ENCODE measurements around the gene RAD51B. TPM values are rescaled to one million over a fixed set of nuclear protein-coding genes. Genes with fewer than 3 reads are reported as not detected.

RAD51B gene
- polyA plus RNA-seq, 1 experiment: 6.6 TPM

DNA sequence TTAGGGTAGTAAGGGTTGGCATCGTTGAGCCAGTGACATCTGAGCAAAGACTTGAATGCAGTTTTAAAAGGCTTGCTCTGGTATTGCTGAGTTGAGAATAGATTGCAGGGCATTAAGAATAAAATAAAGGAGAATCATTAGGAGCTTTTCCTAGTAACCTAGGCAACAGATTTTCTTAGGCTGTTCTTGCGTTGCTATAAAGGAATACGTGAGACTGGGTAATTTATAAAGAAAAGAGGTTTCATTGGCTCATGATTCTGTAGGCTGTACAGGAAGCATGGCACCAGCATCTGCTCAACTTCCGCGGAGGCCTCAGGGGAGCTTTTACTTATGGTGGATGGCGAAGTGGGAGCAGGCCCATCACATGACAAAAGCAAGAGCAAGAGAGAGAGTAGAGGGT is 97.4 kb downstream of the RAD51B start:
- no peak for DNase-seq (ENCODE audit: low read depth, low spot score)
- CTCF ChIA-PET: no interaction called here
- Histone ChIP-seq H3K4me3 (ENCODE audit: low read depth, low read length) (no peak overlapping the region), H3K9me3 (ENCODE audit: control insufficient read depth, insufficient read depth, low read length) (no peaks in the 10 kb centered on the region), H3K27me3 (ENCODE audit: control insufficient read depth, insufficient read depth, low read length) (no peaks in the 10 kb centered on the region), H3K27ac (ENCODE audit: low read depth, low read length) (no peak overlapping the region)
- TF ChIP-seq, protein P1, sequence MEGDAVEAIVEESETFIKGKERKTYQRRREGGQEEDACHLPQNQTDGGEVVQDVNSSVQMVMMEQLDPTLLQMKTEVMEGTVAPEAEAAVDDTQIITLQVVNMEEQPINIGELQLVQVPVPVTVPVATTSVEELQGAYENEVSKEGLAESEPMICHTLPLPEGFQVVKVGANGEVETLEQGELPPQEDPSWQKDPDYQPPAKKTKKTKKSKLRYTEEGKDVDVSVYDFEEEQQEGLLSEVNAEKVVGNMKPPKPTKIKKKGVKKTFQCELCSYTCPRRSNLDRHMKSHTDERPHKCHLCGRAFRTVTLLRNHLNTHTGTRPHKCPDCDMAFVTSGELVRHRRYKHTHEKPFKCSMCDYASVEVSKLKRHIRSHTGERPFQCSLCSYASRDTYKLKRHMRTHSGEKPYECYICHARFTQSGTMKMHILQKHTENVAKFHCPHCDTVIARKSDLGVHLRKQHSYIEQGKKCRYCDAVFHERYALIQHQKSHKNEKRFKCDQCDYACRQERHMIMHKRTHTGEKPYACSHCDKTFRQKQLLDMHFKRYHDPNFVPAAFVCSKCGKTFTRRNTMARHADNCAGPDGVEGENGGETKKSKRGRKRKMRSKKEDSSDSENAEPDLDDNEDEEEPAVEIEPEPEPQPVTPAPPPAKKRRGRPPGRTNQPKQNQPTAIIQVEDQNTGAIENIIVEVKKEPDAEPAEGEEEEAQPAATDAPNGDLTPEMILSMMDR (IDR thresholded peaks at IDR 0.05; ENCODE audit: low read depth, low read length): no peak
- POLR2A ChIA-PET: no interaction called here

GRCh38 chr14:67918838-67919237 is 99.3 kb downstream of the RAD51B start:
- no peak overlapping the region for H3K4me3 ChIP-seq (ENCODE audit: low read depth, low read length)
- H3K27me3 ChIP-seq (ENCODE audit: control insufficient read depth, insufficient read depth, low read length): no peaks in the 10 kb centered on the region
- no peaks in the 10 kb centered on the region for H3K9me3 ChIP-seq (ENCODE audit: control insufficient read depth, insufficient read depth, low read length)
- no peak for DNase-seq (ENCODE audit: low read depth, low spot score)
- no peak overlapping the region for H3K27ac ChIP-seq (ENCODE audit: low read depth, low read length)
- CTCF ChIA-PET: interaction anchor here (0.7 to 2.5 kb wide), 3 partner anchors 15 to 898 kb away, joined by 3 to 15 read pairs (median 3); no protein-coding TSS in a partner anchor
- TF ChIP-seq, protein P1 (IDR thresholded peaks at IDR 0.05; ENCODE audit: low read depth, low read length): no peak
- POLR2A ChIA-PET: no interaction called here

- H3K9me3 ChIP-seq (ENCODE audit: control insufficient read depth, insufficient read depth, low read length): no peaks in the 10 kb centered on the region
- no peak overlapping the region for H3K27ac ChIP-seq (ENCODE audit: low read depth, low read length)
- ChIA-PET POLR2A (no interaction called here), CTCF (interaction anchor here (0.7 to 2.5 kb wide), 3 partner anchors 14 to 897 kb away, joined by 3 to 15 read pairs (median 3); no protein-coding TSS in a partner anchor)
- H3K27me3 ChIP-seq (ENCODE audit: control insufficient read depth, insufficient read depth, low read length): no peaks in the 10 kb centered on the region
- TF ChIP-seq, protein P1 (IDR thresholded peaks at IDR 0.05; ENCODE audit: low read depth, low read length): no peak
- no peak for DNase-seq (ENCODE audit: low read depth, low spot score)
- no peak overlapping the region for H3K4me3 ChIP-seq (ENCODE audit: low read depth, low read length)
Measured at GRCh38 chr14:67919259-67920032, 99.9 kb downstream of the RAD51B start.

- Histone ChIP-seq H3K27me3 (ENCODE audit: control insufficient read depth, insufficient read depth, low read length) (no peaks in the 10 kb centered on the region), H3K27ac (ENCODE audit: low read depth, low read length) (no peak overlapping the region), H3K9me3 (ENCODE audit: control insufficient read depth, insufficient read depth, low read length) (peaks cover 4% of the 10 kb centered on the region), H3K4me3 (ENCODE audit: low read depth, low read length) (no peak overlapping the region)
- CTCF ChIA-PET: no interaction called here
- POLR2A ChIA-PET: interaction anchor here (0.7 kb wide), 1 partner anchor 178 kb away, joined by 6 read pairs; no protein-coding TSS in a partner anchor
- TF ChIP-seq, protein P1 (IDR thresholded peaks at IDR 0.05; ENCODE audit: low read depth, low read length): no peak
- DNase-seq (ENCODE audit: low read depth, low spot score): no peak
Measured at GRCh38 chr14:67926821-67927220, 107.2 kb downstream of the RAD51B start.

- POLR2A ChIA-PET: no interaction called here
- Histone ChIP-seq H3K9me3 (ENCODE audit: control insufficient read depth, insufficient read depth, low read length) (peaks cover 4% of the 10 kb centered on the region), H3K27ac (ENCODE audit: low read depth, low read length) (no peak overlapping the region), H3K27me3 (ENCODE audit: control insufficient read depth, insufficient read depth, low read length) (no peaks in the 10 kb centered on the region), H3K4me3 (ENCODE audit: low read depth, low read length) (no peak overlapping the region)
- no peak for DNase-seq (ENCODE audit: low read depth, low spot score)
- CTCF ChIA-PET: no interaction called here
- TF ChIP-seq, protein P1 (IDR thresholded peaks at IDR 0.05; ENCODE audit: low read depth, low read length): no peak
Measured at GRCh38 chr14:67927244-67927643, 107.7 kb downstream of the RAD51B start.

Data from AG04450 (cell line).